Measurements from ENCODE around the gene SYT11.
"Not testable (repeated sequence)": the region's sequence is repeated elsewhere in the genome, so short reads cannot be mapped to it uniquely, and the experiment has no call there.

The SYT11 gene, protein sequence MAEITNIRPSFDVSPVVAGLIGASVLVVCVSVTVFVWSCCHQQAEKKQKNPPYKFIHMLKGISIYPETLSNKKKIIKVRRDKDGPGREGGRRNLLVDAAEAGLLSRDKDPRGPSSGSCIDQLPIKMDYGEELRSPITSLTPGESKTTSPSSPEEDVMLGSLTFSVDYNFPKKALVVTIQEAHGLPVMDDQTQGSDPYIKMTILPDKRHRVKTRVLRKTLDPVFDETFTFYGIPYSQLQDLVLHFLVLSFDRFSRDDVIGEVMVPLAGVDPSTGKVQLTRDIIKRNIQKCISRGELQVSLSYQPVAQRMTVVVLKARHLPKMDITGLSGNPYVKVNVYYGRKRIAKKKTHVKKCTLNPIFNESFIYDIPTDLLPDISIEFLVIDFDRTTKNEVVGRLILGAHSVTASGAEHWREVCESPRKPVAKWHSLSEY

DNA sequence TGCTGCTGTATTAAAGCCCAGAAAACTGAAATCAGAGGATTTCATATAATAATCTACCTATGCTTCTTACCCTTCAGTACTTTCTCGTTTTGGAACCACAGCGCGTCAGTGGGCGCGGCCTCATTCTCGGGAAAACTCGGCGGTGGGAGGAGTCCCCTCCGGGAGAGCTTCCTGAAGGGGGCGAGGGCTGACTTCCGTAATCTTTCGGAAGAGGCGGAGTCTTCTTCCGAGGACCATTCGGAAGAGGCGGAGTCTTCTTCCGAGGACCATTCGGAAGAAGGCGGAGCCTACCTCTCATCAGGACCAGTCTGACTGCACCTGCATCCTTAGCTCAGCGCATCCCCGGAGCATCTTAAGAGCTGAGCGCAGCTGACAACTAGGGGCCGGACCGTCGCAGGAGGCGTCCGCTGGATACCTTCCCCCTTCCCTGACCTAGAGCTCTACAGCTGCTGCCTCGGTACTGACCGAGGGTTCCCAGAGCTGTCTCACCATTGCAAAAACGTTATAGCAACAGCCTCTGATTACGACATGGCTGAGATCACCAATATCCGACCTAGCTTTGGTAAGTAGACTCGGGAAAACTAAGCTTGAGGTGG is at the start of gene SYT11:
TSS of gene SYT11 (plus strand) at position 334 of the 596 bp plus-strand sequence. CDS start at position 529, 195 bp downstream.
- DNase-seq, result peak; percentile 99

DNA sequence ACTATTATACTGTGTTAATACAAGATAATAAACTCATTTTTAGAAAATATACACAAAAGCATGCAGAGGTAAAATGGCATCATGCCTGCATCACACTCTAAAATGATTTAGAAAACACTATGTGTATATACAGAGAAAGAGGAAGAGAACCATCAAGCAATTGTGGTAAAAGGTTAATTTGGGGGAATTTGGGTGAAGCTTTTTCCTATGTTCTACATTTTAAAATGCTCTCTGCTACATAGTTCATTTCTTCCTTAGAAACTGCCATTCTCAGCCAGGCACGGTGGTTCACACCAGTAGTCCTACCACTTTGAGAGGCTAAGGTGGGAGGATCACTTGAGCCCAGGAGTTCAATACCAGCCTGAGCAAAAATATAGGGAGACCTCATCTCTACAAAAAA is 46.5 kb upstream of the SYT11 start:
- DNase-seq, result no peak

DNA sequence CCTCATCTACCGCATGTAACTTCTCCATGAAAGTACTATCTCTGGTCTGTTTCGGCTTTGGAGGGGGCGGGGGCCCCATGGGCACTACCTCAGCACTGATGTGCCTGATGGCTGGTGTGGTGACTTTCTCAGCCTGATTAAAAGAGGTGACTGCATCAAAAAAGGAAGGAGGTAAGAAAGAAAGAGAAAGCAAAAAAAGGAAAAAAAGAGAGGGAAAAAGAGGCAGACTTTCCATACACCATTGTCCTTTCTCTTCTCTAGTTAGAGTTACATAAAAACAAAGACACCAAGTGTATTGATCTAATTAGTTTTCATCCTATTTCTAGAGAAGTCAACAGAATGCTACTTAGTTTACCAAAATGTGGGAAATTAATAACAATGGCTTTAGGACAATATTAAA is 45.7 kb upstream of the SYT11 start:
- DNase-seq, result no peak

DNA sequence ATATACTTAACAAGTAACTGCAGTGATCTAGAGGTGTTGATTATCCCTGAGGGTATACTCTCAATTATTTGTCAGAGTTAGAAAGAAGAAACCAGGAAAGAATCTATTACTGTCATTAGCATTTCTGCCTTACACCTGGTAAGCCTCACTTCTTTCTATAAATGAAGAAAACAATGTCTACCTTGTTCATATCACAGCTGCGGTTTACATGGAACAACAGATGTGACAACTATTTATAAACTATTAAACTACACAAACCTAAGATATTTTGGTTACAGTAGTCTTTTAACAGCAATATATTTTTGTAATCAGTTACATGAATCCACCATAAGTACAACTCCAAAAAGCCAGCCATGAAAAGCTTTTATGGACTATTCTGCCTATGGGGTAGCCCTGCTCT is 43.0 kb upstream of the SYT11 start:
- no peak for DNase-seq

DNA sequence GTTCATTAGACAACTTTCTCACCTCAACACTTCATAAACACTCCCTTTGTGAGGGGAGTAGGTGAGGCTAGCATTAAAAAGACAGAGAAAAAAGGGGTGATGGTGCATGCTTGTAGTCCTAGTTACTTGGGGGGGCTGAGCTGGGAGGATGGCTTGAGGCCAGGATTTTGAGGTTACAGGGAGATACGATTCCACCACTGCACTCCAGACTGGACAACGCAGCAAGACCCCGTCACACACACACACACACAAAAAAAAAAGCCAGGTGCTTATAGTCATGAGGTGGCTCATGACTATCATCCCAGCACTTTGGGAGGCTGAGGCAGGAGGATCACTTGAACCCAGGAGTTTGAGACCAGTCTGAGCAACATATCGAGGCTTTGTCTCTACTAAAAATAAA is 31.9 kb upstream of the SYT11 start:
- no peak for DNase-seq

DNA sequence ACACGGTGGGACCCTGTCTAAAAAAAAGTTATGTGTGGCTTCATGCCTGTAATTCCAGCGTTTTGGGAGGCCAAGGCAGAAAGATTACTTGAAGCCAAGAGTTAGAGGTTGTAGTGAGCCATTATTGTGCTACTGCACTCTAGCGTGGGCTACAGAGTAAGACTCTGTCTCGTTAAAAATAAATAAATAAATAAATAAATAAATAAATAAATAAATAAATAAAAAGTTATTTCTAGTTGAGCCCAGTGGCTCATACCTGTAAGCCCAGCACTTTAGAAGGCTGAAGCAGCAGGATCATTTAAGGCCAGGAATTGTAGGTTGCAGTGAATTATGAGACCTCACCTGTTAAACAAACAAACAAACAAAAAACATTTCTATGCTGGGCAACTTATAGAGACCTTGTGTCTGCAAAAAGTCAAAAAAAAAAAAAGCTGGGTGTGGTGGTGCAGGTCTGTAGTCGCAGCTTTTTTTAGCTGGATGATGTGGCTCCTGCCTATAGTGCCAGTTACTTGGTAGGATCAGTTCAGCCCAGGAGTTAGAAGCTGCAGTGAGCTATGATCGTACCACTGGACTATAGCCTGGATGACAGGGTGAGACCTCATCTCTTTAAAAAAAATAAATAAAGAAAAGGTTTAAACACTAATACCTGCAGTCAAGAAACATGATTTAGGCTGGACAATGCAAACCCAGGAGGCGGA is 27.9 kb upstream of the SYT11 start:
- no peak for DNase-seq

DNA sequence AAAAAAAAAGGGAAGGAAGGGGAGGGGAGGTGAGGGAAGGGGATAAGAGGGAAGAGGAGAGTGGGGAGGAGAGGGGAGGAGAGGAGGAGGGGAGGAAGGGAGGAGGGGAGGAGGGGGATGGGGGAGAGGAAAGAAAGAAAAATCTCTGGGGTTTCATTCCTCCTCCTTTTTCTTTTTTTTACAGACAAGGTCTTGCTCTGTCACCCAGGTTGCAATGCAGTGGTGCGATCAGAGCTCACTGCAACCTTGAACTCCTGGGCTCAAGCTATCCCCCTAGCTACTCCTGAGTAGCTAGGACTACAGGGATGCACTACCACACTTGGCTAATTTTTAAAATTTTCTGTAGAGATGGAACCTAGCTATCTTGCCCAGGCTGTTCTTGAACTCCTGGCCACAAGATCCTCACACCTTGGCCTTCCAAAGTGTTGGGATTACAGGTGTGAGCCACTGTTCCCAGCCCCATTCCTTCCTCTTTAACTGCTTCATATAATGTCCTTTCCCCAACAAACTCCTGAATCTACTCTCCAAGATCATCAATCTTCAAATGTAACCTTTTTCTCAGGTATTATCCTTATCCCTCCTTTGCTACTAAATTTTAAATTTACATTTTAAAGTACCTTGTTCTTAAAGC is 25.6 kb upstream of the SYT11 start:
- DNase-seq, result no peak

DNA sequence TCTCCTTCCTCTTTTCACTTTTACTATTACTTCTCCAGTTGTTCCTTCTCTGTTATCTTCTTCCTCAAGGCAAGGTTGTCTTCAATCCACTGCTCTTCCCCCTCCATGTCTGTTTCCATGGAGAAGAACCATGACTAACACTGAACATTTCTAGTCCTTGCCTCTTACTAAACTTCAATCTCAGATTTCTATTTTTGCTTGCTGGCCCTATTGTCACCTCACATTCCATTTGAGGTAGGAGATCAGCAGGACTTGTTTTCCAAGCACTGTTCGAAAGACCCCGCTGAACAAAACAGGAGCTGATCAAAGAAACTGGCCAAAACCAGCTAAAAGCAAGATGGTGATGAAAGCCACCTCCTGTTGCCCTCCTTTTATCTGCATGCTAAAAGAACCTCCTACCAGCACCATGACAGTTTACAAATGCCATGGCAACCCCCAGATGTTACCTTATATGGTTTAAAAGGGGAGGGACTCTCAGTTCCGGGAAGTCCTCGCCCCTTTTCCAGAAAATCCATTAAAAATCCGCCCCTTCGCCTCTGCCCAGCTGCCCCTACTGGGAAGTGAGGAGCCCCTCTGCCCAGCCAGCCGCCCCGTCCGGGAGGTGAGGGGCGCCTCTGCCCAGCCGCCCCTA is 25.0 kb upstream of the SYT11 start:
- no peak for DNase-seq

DNA sequence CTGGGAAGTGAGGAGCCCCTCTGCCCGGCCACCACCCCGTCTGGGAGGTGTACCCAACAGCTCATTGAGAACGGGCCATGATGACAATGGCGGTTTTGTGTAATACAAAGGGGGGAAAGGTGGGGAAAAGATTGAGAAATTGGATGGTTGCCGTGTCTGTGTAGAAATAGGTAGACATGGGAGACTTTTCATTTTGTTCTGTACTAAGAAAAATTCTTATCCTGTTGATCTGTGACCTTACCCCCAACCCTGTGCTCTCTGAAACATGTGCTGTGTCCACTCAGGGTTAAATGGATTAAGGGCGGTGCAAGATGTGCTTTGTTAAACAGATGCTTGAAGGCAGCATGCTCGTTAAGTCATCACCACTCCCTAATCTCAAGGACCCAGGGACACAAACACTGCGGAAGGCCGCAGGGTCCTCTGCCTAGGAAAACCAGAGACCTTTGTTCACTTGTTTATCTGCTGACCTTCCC is 24.4 kb upstream of the SYT11 start:
- not testable (repeated sequence) for DNase-seq

DNA sequence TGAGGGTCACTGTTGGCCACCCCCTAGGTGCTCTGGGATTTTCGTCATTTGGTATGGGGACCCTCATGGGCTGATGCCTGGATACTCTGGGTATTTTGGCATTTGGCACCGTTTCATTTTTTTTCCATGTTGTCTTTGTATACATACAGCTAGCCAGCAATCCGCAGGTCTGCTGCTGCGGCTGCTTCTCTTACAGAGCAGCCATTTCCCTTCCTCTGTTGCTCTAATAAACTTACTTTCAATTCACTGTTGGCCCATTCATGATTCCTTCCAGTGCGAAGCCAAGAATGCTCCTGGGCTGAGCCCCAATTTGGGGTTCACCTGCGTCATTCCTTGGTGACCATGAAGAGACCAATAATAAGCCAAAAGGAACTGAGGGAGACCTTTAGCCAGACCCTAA is 23.8 kb upstream of the SYT11 start:
- no peak for DNase-seq

DNA sequence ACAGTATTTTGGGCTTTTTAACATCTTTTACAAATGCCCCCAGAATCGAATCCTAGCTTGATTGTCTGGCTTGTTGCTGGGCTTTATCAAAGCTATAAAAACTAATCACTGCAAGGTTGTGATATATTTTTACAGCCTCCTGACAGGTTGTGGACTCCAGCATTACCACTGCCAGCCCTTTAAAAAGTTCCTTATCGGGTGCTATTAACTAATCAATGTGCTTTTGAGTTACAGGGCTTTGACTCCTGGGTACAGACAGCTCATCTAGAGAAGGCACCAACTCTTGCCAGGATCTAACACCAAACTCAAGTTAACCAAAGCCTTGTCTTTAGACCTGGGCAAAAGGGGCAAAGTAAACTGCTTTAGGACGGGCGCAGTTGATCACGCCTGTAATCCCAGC is 19.0 kb upstream of the SYT11 start:
- DNase-seq, result no peak

DNA sequence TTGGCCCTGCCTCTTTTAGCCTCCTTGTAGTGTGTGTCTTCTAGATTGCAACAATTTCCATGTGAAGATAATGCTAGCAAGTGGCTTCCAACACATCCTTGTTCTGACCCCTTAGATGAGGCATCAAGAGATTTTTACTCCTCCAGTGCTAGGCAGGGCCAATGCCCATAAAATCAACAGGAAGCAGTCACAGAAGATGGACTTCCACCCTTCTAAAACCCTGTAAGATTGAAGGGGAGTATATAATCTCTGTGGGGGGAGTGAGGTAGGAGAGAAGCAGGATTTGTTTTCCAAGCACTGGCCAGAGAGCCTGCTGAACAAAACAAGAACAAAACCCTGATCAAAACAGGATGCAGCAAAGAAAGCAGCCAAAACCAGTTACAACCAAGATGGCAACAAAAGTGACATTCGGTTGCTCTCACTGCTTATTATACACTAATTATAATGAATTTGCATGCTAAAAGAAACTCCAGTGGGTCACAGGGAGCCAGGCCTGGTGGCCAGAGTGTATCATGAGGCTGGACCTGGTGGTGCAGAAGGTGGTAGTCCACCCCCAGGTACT is 14.4 kb upstream of the SYT11 start:
- no peak for DNase-seq

DNA sequence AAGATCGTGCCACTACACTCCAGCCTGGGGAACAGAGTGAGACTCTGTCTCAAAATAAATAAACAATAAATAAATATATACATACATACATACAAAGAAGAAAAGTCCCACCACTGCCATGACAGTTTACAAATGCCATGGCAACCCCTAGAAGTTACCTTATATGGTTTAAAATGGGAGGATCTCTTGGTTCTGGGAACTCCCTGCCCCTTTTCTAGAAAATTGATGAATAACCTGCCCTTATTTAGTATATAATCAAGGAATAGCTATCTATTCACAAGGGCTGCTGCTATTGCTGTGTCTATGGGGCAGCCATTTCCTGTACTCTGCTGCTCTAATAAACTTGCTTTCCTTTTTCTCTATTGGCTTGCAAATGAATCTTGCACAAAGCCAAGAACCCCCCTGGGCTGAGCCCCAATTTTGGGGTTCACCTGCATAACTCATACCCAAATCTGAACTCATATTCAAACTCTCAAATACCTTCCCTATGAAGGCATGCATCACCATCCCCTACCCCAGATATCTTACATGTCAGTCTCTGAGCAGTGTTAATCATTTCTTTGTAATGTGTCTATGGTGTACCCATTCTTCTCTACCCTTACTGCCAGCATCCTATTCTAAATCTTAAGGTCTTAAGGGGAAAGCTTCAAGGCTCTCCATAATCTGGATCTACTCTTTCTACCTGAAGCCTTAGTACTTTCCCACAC is 11.4 kb upstream of the SYT11 start:
- DNase-seq, result no peak

DNA sequence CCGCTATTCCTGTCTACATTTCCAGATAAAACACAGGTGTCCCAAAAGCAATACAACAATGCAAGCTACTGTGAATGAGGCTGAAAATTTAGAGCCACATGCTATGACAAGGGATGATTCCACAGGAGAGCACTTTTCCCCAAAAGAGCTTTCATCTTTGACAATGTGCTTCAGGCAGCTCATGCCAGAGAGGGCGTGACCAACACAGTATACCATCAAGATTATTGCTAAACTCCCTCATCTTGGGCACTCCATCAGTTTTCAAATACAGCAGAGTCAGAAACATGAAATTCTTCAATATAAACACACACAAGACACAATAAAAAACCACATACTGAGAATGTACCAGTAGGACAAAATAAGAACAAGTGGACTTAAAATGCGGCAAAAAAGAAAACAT is 9.0 kb upstream of the SYT11 start:
- no peak for DNase-seq

DNA sequence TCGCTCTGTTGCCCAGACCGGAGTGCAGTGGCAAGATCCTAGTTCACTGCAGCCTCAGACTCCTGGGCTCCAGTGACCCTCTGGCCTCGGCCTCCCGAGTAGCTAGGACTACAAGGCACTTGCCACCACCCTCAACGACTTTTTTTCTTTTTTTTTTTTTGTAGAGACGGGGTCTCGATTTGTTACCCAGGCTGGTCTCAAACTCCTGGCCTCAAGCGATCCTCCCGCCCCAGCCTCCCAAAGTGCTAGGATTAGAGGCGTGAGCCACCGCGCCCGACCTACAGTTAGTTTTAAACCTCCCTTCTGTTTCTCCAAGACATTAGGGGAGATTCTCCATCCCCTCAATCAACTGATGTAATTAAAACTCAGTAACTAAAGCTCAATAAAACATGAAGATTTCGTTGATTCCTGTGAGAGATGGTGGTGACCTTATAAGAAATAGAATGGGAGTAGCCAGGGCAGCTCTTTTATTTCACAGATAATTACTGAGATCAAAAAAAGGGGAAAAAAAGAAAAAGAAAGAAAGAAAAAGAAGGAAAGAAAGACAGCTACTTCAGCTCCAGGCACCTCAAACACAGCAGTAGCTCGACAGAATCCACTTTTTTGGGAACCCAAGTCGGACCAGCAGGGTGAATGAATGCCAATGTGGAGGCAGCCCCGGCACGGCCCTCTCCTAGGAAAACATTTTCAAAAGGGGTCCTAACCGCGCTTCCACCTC is 3.0 kb upstream of the SYT11 start:
- DNase-seq, result no peak

DNA sequence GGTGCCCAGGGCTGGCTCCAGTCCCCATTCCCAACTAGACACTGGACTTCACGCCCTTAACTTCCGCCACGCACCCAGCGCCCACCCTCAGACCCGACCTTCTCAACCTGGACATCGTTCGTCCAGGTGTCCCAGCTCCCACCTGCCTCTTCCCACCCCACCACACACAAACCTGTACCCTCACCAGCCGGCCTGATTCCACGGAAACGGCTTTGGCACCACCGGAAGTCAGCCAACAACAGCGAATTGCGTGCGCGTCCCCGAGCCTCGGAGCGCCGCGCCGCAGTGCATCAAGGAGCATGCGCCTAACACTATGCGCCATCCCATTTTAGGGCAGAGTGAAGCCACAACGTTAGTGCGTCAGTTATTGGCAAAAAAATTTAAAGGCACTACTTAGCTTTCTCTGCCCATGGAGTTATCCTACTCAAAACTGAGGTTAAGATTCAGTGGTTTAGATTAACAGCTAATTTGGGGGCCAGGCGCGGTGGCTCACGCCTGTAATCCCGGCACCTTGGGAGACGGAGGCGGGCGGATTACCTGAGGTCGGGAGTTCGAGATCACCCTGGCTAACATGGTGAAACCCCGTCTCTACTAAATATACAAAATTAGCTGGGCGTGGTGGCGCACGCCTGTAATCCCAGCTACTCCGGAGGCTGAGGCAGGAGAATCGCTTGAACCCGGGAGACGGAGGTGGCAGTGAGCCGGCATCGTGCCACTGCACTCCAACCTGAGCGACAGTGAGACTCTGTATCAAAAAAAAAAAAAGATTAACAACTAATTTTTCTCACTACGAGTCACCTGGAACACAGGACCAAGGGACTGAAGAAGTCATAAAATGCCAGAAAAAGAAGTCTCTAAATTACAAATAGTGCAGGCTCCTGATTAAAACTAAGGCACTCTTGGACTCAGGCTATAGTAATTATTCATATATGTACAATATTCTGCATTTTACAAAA is 2.1 kb upstream of the SYT11 start, which contains the start of gene GON4L:
TSS of gene GON4L (minus strand) at position 240 of the 956 bp plus-strand sequence. CDS start 3,434 bp downstream, outside the sequence.
- peak; percentile 99 for DNase-seq

DNA sequence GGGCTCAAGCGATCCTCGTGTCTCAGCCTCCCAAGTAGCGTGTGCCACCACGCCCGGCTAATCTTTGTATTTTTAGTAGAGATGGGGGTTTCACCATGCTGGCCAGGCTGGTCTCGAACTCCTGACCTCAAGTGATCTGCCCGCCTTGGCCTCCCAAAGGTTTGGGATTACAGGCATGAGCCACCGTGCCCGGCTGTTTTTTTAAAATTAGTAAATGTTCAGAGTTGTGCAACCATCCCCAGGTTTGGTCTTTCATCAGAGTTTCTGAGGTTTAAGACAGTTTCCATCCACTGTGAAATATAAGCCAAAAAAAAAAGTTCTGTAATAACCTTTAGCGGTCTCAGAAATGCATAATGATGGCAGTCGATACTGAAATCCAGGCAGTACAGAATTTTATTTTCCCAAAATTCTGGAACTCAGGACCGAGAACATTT is 550 bp upstream of the SYT11 start:
- no peak for DNase-seq

DNA sequence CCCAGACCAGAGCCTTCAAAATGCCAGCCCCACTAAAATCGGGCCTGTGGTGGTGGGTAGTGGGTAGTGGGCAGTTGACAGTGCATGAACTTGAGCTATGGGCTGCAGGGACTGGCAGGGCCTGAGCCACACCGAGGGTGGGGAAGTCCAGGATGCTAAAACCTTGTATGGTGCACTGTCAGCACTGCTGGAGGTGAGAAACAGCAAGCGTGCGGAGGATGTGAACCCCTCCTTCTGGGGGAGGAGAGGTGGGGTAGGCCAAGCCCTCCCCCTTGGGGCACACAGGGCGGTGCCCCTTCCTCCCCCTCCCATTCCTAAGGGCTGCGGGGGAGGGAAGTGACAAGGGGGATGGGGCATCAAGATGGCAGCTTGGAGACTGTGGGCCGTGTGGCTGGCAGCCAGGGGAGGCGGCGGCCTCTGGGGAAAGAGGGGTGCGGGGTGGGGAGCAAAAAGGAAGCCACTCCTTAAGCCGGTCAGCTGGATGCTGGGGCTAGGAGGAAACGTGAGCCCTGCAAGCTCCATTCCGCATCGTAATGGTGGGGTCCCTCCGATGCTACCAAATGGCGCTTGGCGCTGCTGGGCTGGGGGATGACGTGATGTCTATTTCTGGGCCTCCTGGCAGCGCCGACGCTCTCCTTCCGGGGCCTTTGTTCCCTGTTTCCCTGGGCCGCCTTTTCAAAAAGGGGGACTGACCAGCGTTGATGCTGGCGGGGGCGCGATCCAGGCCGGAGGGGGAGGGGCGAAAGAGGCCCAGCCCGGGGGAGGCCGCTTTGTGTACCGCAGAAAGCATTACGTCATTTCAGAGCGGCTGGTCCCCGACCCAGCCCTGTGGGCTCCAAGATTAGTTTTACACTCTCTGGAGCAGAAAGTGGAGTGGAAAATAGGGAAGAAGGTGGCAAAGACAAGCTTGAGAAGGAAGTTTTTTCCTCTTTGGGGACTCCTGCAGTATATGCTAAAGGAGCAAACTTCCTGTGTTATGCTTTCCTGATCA is 809 bp downstream of the SYT11 start:
- DNase-seq, result peak; percentile 96
